Activated CD4-positive, alpha-beta T cell treated with anti-CD3 and anti-CD28 coated beads, Interleukin-2, amount 50 U/mL, for 24 hours (primary cell): ENCODE data around the gene ABL1.

ENCODE experiments used
- DNase-seq, 2 donors: peaks; one replicate each; pipeline ENCODE4 v3.0.0-alpha.2; 2020; ENCODE audit warnings: low read depth in 1 of 2, low spot score in 1 of 2

Gene ABL1

DNA sequence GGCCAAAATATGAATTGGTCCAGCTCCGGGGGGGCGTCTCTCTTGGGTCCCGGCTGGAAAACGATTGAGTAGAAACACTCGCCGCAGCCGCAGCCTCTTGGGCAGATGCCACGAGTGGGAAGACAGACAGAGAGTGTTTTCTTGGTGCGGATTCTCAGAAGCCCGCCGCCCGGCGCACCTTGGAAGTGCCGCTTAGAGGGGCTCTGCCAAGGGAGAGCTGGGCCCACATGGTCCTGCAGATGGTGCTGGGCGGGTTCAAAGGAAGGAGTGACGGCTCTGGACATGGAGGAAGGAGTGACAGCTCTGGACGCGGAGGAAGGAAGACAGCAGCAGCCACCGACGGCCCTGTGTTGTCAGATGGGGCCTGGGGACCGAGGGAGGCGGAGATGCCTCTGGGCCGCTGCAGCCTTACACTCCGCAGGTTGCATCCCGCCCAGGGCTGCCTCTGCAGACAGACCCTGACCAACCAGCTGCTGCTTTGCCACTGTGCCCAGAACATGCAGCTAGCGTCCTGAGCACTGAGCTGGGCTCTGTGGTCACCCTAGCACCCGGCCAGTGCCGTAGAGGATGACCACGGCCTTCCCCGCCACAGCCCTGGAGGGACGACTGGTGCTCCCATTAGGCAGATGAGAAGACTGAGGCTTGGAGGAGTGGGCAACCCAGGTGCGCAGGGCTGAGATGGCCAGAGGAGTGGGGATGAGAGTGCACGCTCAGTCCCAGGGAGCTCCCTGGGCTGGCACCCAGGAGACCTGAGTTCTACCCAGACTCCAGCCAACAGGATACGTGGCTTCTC, 82.3 kb downstream of the ABL1 start:
- no peak for DNase-seq

DNA sequence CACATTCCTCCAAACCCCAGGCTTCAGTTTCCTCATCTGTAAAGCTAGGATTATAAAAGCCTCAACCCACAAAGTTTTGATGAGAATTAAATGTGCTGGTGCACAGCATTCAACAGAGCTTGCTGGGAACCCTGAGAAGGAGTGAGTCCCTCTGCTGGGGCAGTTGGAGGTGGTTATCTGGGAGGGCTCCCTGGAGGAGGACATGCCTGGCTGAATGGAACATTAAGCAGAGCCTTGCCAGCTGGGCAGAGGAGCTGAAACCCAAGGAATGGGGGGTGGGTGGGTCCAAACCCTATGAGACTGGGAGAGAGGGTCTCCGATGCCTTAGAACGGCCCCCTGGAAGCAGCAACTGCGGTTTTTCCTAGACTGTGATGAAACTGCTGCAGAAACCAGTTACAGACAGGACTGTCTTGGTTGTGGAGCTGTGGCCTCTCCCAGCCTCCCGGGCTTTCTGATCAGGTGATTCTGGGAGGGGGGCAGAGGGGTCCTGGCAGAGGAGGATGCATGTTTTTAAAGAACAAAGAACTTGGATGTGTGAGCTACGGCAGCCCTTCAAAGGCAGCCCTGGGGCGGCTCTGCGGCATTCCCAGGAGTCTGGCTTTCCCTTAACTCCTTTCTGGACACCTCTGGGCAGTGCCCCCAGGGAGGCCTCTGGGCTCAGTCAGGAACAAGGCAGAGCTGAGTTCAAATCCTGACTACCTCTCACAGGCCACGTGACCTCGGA, 83.2 kb downstream of the ABL1 start:
- DNase-seq: no peak

GRCh38 chr9:130918826-130919558, 83.9 kb downstream of the ABL1 start:
- no peak for DNase-seq

- no peak for DNase-seq
Measured at GRCh38 chr9:130919559-130920145, 84.6 kb downstream of the ABL1 start.

DNA sequence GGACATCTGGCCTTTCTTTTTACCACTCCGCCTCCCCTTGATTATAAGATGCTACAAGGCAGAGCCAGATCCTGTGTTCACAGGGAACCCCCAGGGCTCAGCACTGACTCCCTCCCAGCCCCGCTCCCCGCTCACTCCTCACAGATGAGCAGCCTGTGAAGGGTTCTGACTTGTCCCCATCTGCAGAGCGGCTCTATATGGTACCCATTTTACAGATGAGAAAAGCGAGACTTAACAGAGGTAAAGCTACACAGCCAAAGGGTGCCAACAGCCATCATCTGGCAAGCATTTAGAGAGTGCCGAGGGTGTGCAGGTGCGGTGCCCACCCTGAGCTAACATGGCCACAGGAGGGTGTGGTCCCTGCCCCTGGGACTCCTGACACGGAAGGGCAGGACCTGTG, 85.2 kb downstream of the ABL1 start:
- no peak for DNase-seq

GRCh38 chr9:130920762-130921299, 85.8 kb downstream of the ABL1 start:
- no peak for DNase-seq

DNA sequence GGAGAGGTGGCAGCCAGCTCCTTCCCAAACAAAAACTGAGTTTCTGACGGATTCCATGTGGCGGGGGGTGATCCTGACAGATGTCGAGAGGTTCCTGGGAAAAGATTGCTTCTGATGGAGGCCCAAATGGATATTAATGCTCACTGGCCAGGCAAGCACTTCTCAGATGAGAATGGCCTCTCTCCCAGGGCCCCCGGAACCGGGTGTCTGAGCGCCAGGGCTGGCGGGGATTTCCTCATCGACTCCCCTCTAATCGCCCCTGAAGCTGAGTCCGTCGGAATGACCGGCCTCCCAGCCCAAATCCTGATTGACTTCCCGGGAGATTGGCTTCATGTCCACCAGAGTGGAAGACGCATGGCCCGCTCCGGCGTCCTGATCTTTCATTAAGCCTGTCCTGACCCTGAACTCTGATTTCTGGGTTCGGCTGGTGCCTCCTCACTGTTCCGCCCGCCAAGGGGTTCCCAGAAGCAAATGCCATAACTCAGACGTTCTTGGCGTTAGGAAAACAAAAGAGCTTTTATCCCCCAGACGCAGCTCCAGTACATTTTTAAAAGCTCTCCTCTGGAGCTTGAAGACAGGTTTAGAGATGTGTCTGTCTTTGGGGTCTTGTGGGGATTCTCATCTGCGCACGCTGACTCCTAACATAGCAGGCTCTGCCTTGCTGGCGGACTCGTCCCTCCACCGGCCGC, 86.4 kb downstream of the ABL1 start:
- no peak for DNase-seq

DNA sequence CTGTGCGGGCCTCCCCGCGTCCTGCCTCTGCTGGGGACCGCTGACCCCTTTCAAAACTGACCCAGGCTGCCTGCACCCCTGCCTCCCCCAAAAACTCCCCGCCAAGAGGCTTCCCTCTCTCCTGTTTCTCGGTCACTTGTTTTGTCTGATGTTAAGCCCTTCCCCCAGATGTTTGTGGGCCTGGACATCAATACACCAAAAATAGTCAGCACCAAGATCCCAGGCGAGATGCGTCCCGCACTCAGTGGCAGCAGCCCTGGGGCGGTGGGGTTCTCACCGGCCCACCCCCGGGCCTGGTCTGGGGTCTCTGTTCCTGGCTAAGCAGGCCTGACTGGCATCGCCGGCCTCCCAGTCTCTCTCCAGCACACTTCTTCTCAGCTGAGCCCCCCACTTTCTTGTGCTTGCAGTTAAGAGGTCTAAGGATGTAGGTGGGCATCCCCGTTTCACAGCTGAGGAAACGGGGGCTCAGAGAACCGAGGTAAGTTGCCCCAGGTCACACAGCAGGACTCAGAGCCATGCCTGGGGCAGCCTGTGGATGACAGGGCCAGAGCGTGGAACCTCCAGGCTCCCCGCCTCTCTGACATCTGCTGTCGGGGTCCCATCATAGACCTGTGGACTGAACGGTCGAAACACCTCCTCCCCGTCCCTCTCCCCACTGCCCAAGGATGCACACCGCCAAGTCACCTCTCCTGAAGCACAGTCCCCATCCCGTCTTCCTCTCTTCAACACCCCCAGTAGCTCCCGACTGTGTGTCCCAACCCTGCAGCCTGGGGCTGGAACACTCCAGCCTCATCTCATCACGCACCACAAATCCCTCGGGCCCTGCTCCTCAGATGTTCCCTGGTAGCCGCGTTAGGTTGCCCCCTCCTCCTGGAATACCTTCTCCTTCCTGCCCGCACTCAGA, 87.2 kb downstream of the ABL1 start:
- no peak for DNase-seq

- no peak for DNase-seq
Measured at GRCh38 chr9:130922893-130923610, 88.0 kb downstream of the ABL1 start.

DNA sequence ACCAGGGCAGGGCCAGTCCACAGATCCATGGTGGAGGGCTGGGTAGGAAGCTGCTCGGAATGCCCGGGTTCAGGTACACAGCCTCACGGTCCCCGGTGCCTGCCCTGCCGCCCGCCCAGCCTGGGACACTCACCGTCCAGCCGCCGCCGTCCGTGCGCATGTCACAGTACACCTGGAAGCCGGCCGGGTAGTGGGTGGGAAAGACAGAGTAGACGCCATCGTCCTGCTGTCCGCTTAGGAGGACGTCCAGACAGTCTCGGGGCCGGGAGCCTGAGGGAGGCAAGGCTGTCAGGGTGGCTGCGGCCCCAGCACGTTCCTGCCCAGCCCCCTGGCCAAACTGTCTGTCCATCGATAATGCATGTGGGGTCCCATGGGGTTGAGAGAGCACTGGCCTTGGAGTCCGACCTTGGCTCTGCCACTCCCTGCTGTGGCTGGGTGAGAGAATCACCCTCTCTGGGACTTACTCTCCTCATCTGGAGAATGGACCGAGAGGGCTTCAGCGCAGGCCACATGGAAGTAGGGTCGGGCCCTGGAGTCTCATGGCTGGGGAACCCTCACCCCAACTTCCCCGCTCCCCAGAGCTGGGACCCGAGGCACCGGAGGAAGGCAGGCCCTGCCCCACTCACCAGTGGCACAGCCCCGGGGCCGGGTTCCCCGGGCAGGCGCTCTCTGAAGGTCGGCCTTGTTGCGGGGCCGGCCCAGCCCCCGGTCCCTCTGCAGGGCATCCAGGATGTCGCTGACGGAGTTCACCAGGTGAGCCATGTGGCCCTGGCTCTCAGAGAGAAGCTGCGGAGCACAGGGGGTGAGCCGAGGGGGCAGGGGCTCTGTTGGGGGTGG, 88.8 kb downstream of the ABL1 start:
- DNase-seq: no peak

GRCh38 chr9:130924448-130924788, 89.4 kb downstream of the ABL1 start:
- DNase-seq: no peak

DNA sequence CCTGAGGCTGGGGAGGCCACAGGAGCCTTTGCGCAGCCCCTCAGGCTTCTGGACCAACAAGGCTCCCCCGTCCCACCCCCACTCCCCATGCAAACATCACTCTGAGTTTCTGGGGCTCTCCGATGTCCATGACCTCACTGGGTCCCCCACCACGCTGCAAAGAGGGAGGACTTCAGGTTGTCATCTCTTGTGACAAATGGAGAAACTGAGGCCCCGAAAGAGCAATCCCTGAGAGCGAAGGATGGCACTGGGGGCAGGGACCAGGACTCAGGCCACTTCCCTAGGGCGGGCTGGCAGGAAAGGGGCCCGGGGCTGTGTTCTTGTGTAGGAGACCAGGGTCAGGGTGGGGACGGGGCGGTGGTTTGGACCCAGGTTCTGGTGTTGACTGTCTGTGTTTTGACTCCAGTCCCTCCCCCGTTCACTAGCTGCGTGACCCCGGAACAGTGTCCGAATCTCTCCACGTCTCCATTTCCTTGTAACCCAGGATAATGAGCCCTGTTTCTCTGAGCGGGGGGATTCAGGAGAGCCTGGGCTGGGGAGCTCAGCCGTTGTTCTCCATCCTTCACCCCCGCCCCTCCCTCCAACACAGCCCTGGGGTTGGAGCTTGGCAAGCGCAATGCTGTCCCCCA, 90.1 kb downstream of the ABL1 start:
- DNase-seq: no peak

DNA sequence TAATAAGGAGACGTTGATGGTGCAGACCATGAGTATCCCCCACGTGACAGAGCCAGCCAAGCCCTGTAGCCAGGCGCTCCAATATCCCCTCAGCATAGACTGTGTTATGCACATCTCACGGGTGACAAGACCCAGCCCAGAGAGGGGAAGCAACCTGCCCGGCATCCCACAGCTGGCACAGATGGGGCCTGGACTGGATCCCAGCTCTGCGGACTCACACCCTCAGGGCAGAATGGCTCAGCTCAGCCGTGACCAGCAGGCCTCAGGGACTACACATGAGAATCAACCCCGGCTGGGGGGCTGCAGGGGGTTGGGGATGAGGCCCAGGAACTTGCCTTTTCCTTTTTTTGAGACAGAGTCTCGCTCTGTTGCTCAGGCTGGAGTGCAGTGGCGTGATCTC, 92.3 kb downstream of the ABL1 start:
- no peak for DNase-seq

GRCh38 chr9:130927995-130928900, 93.2 kb downstream of the ABL1 start:
- no peak for DNase-seq

DNA sequence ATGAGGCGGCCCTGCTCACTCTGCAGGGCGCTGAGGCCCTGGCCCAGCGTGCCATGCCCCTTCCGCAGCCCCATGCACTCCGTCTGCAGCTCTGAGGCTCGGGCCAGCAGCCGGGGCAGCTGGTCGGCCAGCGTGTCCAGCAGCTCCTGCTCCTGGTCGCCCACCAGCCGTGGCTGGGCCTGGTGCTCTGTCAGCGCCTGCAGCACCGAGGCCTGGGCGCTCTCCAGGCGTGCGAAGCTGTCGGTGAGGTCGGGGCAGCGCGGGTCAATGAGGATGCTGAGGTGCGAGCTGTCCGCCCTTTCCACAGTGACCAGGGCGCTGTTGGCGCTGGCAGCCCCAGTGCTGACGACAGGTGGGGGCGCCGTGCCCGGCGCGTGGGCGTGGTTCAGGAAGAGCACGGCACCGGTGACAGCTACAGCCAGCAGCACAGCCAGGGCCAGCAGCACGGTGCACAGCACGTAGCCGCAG, 94.6 kb downstream of the ABL1 start:
- no peak for DNase-seq

- no peak for DNase-seq
Measured at GRCh38 chr9:130930132-130930803, 95.2 kb downstream of the ABL1 start.
